NAMALWA (cell line): ENCODE measurements around the gene ROR1.

ENCODE experiments used
- DNase-seq: peaks from one replicate; pipeline ENCODE4 v3.0.0-alpha.2; 2015; ENCODE audit warnings: low spot score

The ROR1 gene

DNA sequence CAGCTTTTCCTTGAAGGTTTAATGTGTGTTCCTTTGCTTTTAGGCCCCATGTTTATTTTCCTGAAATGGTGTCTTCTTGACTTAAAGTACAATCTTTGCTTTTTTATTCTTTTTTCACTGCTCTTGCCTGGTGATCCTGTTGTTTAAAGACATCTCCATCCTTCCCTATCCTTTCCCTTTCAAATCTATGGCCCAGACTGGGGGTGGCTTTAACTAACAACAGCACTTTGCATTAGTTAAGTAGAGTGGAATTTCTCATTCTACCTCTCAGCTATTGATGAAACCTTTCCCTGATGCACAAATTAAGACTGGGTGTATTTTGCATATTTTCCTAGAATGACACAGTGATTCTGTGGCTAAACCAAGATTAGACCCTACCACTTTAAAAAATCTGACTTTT lies 84.3 kb downstream of the ROR1 start:
- DNase-seq: no peak

DNA sequence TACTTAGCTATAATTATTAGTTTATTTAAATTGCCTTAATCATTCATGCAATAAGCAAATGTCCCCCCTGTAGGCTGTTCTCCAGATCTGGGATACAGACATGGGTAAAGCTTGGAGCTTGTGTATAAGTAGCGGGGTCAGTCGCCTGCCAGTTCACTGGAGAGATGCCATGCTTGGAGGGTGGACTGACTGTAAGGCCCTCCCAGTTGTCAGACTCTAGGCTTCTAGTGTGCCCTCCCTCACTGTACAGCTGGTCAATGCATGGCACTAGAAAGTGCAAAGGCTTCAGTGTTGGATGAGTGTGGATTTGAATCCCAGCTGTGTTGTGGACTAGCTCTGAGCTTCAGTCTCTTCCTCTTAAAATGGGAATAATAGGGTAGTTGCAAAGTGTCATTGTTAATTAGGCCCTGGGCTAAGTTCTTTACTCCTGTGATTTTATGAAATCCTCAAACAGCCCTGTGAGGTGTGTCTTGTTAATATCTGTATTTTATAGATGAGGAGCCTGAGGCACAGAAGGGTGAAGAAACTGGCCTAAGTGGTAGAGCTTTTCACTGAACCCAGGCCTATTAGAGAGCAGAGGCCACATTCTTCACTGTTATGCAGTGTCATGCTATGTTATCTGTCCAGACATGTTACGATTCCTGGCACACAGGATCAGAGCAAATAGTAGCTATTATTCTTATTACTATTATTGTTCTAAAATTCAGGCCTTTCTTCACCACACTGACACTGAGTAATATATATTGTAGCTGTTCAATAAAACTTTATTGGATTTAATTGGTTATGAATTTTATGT lies 85.9 kb downstream of the ROR1 start:
- no peak for DNase-seq

DNA sequence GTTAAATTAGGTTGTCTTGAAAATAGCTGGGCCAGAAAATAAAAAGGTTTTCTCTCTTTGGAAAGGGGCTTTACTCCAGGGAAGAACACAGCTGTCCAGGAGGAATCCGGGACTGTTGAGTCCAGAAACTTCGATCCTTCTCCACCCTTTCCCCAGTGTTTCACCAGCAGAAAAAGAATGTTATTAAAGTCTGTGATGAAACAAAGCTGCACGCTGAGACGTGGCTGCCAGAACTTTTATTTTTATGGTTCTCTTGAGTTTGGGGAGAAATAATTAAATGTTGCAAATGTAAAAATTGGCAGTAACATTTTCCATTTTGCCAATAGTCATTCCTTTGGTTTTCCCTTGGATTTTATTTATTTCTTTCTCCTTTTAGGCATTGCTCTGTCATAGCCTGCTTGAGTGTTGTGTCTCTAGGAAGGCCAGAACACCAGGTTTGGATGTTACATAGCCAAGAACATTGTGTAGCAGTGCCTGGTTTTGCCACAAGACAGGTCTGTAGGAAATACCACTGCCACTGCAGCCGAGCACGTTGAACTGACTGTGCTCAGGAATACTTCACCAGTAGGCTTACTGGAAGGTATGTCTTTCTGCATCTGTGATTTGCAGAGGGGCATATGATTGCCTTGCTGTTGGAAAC lies 87.4 kb downstream of the ROR1 start:
- no peak for DNase-seq

DNA sequence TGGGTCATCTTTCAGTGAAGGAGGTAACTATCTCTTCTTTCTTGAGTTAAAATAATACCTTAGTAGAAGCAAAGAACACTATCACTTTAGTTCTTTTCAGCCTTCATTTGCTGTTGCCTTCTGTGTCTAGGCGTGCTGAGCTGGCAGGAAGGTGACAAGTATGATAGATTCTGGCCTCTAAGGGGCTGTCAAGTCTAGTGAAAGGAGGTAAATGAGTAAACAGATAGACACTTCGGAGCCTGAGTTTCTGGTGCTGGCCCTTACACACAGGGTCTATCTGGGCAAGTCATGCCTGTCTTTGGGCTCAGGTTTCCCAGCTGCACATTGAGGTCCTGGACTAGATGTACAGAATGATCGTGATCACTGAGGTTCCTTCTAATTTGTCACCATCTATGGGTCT lies 89.3 kb downstream of the ROR1 start:
- DNase-seq: no peak

DNA sequence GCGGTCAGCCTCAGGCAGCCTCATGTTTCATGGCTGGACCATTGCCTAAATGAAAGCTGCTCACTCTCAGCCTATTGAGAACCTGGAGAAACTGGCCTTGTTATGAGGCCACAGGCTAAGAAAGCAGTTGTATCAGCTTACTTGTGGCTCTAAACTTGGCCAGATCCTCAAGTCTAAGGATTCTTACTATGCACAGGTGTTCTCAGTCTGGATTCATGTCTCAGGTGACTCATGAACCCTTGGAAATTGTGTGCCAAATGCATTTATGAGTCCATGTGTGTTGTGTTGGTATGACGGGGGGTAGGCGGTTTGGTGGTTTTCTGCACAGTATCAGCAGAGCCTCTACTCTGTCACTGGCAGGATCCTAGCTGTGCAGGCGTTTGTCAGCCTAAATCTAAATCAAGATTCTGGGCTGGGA lies 90.4 kb downstream of the ROR1 start:
- DNase-seq: no peak

DNA sequence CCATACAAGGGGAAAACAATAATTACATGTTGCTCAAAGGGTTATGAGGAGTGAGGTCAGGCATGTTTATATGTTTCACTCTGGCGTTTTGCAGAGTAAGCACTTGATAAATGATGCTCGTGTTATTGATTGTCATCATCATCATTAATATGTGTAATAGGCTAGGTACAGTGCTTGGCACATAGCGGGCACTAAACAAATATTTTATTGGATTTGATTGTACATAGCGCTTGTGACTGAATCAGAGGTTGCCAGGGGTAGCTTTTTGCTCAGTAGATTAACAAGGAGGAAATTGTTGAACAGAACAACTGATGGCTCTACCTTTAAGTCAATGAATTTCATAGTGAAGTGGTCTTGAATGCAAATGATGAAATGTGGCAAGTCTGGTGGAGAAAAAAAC lies 91.7 kb downstream of the ROR1 start:
- no peak for DNase-seq

DNA sequence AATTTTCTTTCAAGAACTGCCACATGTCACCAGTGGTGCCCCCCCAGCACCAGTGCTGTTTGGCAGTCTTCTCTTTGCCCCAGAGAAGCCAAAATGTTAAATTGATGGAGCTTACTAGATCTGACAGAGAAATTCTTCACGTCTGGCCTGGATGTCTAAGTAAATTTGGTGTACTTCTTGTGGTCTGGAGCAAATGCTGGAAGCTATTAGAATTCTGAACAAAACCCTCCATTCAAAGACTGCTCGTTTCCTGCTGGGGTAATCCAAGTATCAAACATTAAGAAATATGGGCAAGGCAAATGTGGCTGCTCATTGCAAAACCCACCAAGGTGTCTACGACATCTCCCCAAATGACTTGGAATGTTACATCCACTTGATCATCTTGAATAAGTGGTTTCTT lies 92.3 kb downstream of the ROR1 start:
- no peak for DNase-seq

DNA sequence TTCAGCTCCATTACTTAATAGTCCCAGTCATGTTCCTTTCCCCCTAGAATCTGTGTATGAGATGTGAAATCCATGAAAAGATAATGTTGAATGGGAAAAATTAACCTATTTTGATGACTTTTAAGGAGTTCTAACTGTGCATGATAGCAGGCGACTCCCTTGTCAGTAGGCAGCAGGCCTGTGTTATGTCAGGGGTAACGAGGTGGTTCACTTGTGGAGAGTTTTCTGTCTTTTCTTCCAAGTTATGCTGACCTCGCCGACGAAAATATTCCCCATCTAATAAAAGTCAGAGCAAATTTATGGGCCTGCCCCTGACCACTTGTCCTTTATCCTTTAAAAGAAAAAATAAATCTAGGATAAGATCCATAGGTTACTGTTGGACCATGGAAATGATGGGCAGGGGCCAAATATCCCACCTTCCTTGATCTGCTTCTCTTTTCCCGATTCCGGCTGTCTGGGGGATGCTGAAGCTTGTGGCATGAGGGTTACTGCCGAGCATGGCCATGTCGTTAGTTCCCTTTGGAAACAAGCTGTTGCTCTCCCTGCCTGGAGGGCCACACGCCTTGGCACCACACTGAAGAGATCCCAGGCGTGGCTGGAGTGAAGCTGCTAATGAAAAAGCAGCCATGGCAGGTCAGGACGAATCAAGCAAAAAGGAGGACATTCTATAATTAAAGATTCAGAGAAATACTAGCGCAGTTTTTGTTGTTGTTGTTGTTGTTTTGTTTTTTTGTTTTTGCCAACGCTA lies 93.8 kb downstream of the ROR1 start:
- DNase-seq: no peak

DNA sequence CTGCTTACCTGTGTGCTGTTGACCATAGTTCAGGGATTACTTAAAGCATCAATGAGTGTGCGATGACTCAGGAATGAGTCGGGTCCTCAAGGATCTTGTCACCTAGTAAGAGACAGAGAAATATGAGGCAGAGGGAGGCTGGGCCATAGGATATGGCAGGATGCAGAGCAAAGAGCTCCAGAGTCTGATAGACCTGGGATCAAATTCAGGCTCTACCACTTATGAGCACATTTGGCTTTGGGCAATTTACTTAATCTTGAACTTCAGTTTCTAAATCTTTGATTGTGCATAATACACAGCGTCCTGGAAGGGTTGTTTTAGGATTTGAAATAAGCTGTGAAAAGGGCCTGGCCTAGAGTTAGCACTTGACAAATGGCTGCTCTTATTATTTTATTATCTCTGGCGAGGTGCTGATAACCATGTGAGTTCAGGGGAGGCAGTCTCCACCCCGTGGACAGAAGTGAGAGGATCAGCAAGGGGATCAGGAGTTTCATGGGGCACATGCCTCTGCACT lies 94.5 kb downstream of the ROR1 start:
- DNase-seq: no peak

DNA sequence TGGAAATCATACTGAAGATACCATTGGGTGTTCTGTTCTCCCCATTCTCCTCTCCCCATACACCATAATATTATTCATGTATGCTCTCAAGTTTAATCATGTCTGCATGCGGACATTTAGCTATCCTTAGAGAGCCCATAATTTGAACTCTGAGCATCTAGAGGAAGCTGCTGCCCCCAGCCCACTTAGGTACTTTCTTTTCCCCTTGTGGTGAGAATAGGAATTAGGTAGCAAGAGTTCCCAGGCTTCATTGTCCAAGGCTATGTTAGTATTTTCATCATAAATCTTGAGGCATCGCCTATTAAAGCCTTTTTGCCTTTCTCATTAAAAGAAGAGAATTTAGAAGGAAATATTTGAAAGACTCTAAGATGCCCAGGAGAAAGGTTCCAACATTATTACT lies 96.3 kb downstream of the ROR1 start:
- no peak for DNase-seq

DNA sequence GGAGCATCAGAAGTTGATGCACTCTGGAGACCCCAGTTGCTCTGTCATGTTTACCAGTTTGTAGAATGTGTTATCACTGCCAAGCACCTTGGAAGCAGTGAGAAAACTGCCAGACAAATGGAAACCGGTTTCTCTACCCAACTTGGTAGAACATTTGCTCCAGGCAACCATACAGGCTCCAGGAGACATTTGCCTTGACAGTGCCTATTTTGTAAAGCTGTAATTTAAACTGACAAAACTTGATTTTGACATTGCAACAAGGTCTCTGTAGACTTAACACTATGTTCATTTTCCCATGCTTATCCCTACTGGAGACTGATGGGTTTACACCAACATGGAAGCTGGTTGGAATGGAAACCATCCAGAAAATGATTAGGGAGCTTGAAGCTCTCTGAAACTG lies 97.6 kb downstream of the ROR1 start:
- DNase-seq: no peak

DNA sequence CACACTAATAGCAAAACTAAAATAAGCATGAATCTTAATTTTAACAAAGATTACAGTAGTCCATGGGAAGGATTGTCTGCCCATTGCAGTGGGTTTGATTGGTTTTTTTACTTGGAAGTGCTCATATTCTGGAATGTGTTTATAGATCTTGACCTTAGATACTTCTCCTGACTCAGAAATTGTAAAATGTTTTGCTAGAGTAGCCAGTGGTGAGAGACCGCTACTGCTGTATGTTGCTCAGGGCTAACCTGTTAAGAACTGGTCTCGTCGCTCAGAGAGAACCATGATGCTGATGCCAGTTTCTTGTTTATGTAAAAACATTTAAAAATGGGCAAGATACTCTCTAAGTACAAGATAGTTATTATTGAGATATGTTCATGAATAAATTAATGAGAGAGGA lies 99.9 kb downstream of the ROR1 start:
- no peak for DNase-seq

DNA sequence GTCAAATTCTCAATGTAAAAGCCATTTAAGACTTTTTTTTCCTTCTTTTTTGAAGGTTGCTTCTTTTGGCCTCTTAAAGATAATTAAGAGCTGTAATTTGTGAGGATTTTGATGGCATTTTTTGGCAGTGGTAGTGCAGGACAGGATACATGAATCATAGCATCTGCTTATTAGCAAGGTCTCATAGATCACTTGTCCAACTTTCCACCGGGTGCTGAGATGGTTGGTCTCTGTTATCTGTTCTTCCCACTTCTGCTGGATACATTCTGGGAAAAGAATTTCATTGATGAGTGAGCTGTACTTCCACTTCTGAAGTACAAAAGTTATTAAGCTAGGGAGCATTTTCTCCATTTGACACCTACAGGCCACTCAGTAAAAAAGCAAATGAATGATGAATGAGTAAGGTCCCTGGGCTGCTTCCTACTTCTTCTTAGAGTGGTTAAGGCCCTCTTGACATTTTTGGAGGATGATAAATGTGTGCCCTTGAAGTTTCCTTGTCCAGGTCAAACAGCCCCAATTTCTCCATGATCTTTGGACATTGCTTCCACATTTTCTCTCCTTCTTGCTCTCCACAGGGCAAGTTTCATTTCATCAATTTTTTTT lies 100.6 kb downstream of the ROR1 start:
- DNase-seq: no peak

DNA sequence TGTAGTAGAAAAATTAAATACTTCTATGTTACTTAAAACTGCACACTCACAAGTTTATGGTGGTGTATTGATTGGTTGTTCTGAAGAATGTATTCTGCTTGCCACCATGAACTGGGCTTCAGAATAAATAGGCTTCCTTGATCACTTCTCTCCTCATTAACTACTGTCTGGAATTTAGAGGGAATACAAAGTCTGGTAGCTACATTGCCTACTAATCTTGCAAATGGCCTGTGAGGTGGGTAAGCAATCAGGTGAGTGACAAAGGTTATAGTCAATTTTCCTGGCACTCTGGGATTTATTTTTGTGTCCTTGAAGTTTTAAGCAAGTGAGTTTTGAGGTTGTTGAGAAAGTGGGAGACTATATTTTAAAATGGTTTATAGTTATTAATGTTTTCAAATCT lies 101.8 kb downstream of the ROR1 start:
- DNase-seq: no peak

DNA sequence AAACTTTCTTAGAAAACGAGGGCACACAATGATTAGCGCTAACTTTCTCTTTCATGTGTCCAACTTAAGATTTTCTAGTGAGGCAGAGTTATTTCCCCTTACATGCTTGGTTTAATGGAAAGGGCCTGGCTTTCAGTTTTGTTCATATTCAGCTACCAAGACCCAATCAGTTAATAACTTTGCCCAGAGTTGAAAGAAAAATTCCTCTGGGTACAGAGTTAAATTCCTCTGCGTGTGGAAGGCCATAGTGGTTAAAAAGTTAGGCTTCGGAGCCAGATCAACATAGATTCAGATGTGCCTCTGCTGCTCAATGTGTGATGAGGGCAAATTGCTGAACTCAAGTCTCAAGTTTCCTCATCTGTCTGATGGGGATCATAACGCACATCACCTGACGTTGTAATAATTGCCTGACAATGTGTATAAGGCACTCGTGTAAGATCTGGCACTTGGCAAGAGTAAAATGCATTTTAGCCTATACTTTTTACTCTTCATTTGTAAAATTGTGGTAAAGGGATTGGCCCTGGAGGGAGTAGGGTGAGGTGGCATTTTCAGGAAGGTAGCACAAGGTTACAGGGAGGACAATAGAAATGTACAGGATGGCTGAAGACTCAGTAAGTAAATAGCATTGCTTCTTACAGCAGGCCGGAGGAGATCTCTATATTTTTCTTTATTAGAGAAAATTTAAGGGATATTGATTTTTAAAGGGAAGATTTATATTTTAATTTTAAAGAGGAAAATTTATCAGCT lies 103.4 kb downstream of the ROR1 start:
- no peak for DNase-seq

DNA sequence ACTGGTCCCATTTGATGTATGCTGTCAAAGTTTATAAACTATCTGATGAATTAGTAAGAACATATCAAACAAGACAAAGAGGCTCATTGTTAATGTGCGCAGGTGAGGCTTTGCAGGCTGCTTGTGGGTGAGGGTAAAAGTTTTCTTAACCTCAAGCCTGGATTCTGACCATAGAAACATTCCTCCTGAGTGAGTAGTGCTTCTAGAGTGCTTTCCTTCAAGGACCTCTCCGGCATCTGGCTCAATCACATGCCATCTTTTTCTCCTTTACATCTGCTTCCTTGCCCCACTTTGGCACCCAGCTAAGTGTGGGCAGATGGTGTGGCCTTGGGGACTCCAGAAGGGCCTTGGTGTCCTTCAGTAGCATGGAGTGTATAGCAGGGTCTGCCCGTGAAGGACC lies 104.0 kb downstream of the ROR1 start:
- no peak for DNase-seq

DNA sequence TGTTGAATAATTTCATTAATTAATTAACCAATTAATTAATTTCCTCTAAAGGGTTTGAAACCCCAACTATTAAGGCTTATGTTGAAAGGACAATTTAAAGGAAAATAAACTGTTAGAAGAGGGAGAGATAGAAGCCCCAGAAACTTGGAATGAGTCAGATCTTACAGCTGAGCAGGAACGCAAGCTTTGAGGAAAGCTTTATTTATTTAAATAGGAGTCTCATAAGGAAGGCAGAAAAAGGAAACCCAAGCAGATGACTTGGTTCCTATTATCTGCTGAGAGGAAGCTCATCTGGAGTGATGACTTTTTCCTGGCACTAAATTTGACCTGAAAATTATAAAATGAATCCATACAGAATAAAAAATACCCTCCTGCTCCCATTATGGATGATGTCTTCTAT lies 105.1 kb downstream of the ROR1 start:
- no peak for DNase-seq

DNA sequence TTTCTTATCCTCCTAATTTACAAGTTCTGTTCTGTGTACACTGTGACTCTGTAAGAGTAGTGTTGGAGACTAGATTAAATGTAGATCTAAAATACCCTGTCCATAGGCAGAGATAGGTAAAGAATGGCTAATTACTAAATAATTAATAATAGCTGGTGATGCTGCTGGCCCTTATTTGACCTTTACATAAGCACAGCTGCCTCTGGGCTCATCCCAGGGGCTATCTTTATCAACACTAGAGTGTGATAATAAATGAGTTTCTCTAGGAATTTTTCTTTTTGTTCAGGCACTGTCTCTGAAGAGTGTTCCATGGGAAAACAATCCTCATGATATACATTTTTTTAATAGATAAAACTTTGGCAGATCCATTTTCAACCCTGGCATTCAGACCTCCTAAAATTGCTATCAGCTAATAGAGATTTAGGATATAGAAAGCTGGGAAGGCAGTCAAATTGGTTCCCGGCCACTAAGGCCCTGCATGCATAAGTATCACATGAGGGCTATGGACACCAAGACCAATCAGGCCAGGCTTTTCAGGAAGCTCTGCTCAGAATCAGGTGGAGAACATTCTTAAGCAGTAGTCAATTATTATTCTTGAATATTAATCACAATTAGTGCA lies 107.2 kb downstream of the ROR1 start:
- DNase-seq: no peak

DNA sequence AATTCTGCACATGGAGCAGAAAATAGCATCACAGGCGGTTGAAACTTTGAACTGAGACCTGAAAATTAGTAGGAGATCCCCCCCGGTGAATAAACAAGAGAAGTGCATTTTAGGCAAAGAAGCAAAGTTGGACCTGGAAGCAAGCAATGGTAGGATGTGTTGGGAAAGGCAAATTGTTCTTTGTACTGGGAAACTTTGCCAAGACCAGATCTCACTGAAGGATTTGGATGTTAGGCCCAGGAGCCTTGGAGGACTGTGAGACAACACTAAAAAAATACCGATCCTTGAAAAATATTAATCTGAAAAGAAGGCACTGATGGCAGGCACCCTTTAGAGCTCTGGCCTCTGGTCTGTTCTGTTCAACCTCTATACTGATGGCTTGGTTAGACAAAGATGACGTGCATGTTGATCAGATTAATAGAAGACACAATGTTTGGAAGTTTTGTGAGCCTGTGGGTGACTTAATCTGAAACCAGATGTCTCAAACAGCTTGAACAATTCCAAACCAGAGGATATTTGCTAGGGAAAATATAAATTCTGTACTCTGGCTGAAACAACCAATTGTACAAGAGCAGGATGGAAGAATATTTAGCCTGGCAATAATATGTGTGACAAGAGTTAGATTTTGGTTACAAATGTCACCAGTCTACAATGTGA lies 108.4 kb downstream of the ROR1 start:
- no peak for DNase-seq

DNA sequence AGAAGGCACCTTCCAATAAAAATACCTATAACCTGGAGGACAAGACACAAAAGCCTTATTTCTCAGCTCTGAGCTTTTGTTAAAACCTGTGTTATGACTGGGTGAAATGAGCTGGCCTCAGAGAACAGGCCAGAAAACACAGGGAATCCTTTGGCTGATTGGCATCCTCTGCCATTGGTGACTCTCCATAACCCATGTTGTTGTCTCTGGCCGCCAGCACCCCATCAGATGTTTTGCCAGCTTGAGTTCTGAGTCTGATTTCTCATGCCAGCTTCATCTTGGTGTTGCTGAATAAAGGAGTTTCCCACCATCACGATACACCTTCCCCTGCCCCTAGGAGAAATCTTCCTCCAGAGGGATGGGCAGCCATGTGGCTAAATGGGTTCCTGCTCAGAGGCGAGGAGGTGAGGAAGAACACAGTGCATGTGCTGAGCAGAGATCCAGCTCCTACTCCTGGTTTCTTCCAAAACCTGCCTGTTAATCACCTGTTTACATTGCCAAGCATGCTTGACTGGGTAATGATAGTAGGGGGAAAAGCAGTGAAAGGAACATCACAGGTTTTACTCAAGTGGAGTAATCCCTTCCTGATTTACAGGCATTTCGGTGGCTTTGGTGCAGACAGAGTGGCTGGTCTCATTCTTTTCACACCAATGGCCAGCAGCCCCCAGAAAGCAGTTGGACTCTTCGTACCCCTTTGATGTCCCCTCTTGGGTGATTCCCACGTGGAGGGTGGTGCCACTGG lies 109.8 kb downstream of the ROR1 start:
- DNase-seq: no peak
